Suppressor macrophage treated with lipopolysaccharide for 1 hour (primary cell): ENCODE data around the gene CHSY1.
"Not testable (repeated sequence)": the region's sequence is repeated elsewhere in the genome, so short reads cannot be mapped to it uniquely, and the experiment has no call there.

Experiments
- DNase-seq, 3 donors: peaks; one replicate each; pipeline ENCODE4 v3.0.0-alpha.2; 2020 to 2022

Gene CHSY1

GRCh38 chr15:101244889-101245668 lies 6.8 kb downstream of the CHSY1 start:
- no peak for DNase-seq

GRCh38 chr15:101244036-101244781 lies 7.6 kb downstream of the CHSY1 start:
- no peak for DNase-seq

GRCh38 chr15:101243420-101243819 lies 8.4 kb downstream of the CHSY1 start:
- DNase-seq = no peak

- no peak for DNase-seq
These were observed 8.9 kb downstream of the CHSY1 start for GRCh38 chr15:101242999-101243336.

- peak; percentile 67 to 83 (median 79) for DNase-seq
These were observed 9.5 kb downstream of the CHSY1 start for GRCh38 chr15:101242160-101242998.

GRCh38 chr15:101240358-101240757 lies 11.5 kb downstream of the CHSY1 start:
- DNase-seq = no peak

- DNase-seq = peak in 1 of 3 donors; percentile 27
These were observed 12.1 kb downstream of the CHSY1 start for GRCh38 chr15:101239724-101240136.

- peak; percentile 49 to 61 (median 57) for DNase-seq
These were observed 14.6 kb downstream of the CHSY1 start for GRCh38 chr15:101237251-101237650.

GRCh38 chr15:101233651-101234280 lies 18.1 kb downstream of the CHSY1 start:
- no peak for DNase-seq

- DNase-seq = no peak
These were observed 19.2 kb downstream of the CHSY1 start for GRCh38 chr15:101232677-101233076.

GRCh38 chr15:101228313-101228712 lies 23.5 kb downstream of the CHSY1 start:
- no peak for DNase-seq

- DNase-seq = no peak
These were observed 26.2 kb downstream of the CHSY1 start for GRCh38 chr15:101225658-101226057.

- DNase-seq = no peak
These were observed 29.9 kb downstream of the CHSY1 start for GRCh38 chr15:101221902-101222301.

- DNase-seq = no peak
These were observed 31.8 kb downstream of the CHSY1 start for GRCh38 chr15:101220060-101220459.

- no peak for DNase-seq
These were observed 32.4 kb downstream of the CHSY1 start for GRCh38 chr15:101219441-101219840.

- no peak for DNase-seq
These were observed 34.4 kb downstream of the CHSY1 start for GRCh38 chr15:101217446-101217845.

GRCh38 chr15:101216100-101216499 lies 35.7 kb downstream of the CHSY1 start:
- DNase-seq = no peak

- no peak for DNase-seq
These were observed 36.2 kb downstream of the CHSY1 start for GRCh38 chr15:101215681-101216080.

- not testable (repeated sequence) for DNase-seq
These were observed 37.3 kb downstream of the CHSY1 start for GRCh38 chr15:101214435-101215097.

- DNase-seq = no peak
These were observed 38.3 kb downstream of the CHSY1 start for GRCh38 chr15:101213570-101213969.

GRCh38 chr15:101213147-101213546 lies 38.7 kb downstream of the CHSY1 start:
- peak; percentile 12 to 60 (median 45) for DNase-seq

- DNase-seq = no peak
These were observed 40.0 kb downstream of the CHSY1 start for GRCh38 chr15:101211897-101212296.
